ENCODE measurements around the gene DLX1.
"Not testable (repeated sequence)": the region's sequence is repeated elsewhere in the genome, so short reads cannot be mapped to it uniquely, and the experiment has no call there.

Gene DLX1

GRCh38 chr2:172107690-172108586 lies 22.6 kb downstream of the DLX1 start:
- DNase-seq (ENCODE audit: extremely low spot score, insufficient read length, low read depth) = no peak
- FAIRE-seq = no peak

GRCh38 chr2:172108587-172108930 lies 23.3 kb downstream of the DLX1 start:
- no peak for FAIRE-seq

GRCh38 chr2:172109256-172109987 lies 24.1 kb downstream of the DLX1 start:
- FAIRE-seq (no peak), DNase-seq (ENCODE audit: extremely low spot score, insufficient read length, low read depth) (no peak)

More at GRCh38 chr2:172108587-172108930, 23.3 kb downstream of the DLX1 start:
- no peak for DNase-seq (ENCODE audit: extremely low spot score, insufficient read length, low read depth)

DNA sequence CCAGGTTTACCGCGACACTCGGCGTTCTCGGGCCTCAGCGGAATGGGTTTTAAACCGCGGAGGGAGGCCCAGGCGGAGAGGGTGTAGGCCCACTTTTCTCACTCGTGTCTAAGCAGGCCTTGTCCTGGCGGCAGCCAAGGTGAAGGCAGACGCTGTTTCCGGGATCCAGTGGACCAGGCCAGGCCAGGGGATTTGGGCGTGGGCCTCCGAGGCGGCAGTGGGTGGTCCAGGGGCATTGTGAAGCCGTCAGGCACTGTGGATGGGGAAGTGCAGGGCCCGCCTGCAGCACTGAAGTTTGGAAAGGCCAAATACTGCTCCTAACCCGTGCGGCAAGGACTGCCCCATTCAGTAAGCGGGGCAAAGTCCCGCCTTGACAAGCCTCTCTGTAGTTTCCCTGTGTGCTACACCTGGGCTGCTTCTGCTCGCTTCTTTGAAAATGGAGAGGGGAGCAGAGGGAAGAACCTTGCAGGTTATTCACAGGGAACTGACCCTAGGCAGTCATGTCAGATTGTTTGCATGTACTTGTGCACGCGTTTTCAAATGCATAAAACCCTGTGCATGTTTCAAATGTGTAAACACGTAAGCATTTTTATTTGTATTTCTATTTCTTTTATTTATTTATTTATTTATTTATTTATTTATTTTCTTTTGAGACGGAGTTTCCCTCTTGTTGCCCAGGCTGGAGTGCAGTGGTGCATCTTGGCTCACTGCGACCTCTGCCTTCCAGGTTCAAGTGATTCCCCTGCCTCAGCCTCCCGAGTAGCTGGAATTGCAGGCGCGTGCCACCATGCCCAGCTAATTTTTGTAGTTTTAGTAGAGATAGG lies 24.9 kb downstream of the DLX1 start:
- FAIRE-seq (no peak), DNase-seq (ENCODE audit: extremely low spot score, insufficient read length, low read depth) (no peak)

DNA sequence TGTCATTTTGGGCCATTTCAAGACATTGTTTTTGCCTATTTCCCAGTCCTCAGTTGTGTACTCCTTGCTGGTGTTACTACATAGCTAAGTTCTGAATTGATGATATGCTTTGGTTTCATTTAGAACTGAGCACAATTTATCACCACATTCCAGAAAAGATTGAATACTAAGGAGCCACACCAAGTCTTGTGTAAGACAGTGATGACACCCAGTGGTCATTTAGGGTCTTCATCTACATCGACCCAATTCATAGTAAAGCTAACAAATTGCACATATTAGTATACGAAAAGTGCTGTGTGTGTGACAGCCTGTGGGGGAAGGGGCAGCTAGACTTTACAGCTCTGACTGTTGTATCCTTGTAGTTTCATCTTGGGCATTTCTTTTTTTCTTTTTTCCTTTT lies 28.3 kb downstream of the DLX1 start:
- FAIRE-seq = no peak
- no peak for DNase-seq (ENCODE audit: extremely low spot score, insufficient read length, low read depth)

DNA sequence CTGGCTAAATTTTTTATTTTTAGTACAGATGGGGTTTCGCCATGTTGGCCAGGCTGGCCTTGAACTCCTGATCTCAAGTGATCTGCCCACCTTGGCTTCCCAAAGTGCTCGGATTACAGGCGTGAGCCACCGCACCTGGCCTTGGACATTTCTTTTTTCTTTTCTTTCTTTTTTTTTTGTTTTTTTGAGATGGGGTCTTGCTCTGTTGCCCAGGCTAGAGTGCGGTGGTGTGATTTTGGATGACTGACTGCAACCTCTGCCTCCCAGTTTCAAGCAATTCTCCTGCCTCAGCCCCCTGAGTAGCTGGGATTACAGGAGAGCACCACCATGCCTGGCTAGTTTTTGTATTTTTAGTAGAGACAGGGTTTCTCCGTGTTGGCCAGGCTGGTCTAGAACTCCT lies 28.9 kb downstream of the DLX1 start:
- FAIRE-seq; DNase-seq (ENCODE audit: extremely low spot score, insufficient read length, low read depth): not testable (repeated sequence)

GRCh38 chr2:172114579-172114978 lies 29.3 kb downstream of the DLX1 start:
- DNase-seq (ENCODE audit: extremely low spot score, insufficient read length, low read depth) = no peak
- FAIRE-seq = no peak

- DNase-seq (ENCODE audit: extremely low spot score, insufficient read length, low read depth) (no peak), FAIRE-seq (no peak)
Measured at GRCh38 chr2:172116107-172116506, 30.8 kb downstream of the DLX1 start.

DNA sequence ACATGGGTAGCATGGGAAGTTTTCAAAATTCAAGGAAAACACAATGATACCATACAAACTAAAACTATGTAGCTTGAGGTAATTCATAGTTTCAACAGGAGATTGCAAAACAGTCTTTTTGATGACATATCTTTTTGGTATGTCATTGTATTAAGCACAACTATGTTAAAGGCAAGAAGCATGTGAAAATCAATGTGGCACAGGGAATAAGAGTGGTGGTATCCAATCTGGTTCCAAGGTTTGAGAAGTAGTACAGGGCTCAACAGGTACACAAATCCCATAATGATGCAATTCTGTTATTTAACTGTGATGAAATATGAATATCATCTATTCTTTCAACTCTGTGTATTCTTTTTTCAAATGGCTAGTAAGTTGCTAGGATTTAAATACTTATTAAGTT lies 33.8 kb downstream of the DLX1 start:
- no peak for FAIRE-seq
- DNase-seq (ENCODE audit: extremely low spot score, insufficient read length, low read depth) = no peak

DNA sequence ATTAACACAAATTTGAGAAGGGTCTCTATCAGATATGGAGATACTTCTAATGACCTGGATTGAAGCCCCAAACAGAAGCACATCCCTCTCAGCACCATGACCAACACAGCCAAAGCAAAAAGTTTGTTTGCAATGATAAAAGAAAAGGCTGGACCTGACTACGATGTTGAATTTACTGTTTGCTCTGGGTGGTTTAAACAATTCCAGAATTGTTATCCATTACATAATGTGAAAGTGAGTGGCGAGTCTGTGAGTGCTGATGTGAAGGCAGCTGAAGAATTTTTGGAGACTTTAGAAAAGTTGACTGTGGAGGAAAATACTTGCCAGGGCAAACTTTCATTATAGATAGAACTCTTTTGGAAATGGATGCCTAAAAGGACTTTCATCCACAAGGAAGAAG lies 34.8 kb downstream of the DLX1 start:
- FAIRE-seq (no peak), DNase-seq (ENCODE audit: extremely low spot score, insufficient read length, low read depth) (no peak)

DNA sequence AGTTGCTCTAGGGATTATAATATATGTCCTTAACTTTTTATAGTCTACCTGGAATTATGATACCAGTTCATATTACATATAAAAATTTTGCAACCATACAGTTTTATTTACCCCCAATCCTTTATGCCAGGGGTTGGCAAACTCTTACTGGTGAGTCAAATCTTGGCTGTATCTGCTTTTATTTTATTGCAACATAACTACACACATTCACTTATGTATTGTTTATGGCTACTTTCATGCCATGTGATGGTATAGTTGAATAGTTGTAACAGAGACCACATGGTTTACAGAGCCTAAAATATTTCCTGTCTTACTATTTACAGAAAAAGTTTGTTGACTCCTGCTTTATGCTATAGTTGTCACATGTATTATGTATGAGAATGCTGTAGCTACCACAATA lies 43.2 kb downstream of the DLX1 start:
- DNase-seq (ENCODE audit: extremely low spot score, insufficient read length, low read depth) (no peak), FAIRE-seq (no peak)

DNA sequence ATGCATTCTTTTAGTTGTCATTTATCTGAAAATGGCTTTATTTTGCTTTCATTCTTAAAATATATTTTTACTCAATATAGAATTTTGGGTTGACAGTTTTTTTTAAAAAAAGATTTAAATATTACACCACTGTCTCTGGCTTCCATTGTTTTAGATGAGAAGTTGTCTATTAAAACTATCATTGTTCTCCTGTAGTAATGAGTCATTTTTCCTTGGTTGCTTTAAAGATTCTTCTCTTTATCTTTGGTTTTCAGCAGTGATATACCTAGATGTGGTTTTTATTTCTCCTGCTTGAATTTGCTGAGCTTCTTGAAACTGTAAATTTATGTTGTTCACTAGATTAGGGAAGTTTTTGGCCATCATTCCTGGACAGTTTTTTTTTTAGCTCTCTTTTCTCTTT lies 44.1 kb downstream of the DLX1 start:
- DNase-seq (ENCODE audit: extremely low spot score, insufficient read length, low read depth) (no peak), FAIRE-seq (no peak)

DNA sequence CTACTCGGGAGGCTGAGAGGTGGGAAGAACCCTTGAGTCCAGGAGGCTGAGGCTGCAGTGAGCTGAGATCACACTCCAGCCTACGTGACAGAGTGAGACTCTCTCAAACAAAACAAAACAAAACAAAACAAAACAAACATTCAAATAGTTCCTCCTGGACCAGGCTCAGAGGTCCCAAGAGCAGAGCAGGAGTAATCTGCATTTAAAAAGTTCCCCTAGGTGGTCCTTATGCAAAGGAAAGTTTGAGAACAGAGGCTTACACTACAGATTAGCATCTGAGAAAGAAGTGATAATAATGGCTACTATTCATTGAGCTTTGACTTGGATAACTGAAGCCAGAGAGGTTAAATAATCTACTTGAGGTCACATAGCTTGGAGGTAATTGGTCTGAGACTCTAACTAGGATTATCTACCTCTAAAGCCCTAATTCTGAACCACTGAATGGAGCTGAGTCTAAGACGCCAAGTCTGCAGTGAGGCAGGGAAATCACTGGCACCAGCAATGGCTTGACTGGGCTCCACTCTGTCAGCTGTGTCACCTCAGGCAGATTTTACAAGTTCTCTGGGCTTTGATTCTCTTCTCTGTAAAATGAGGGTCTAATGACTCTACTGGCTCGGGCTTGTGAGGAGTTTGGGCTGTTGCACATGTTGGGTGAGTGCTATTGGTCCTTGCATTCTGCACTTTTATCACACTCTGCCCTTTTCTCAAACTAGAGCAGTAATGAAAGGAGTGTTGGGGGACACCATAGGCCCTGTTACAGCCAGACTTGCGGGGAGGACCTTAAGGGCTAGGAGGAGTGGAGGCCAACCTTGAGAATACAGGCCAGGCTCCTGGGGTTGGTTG lies 46.6 kb downstream of the DLX1 start:
- no peak for DNase-seq (ENCODE audit: extremely low spot score, insufficient read length, low read depth)
- FAIRE-seq = no peak

- FAIRE-seq (no peak), DNase-seq (ENCODE audit: extremely low spot score, insufficient read length, low read depth) (no peak)
Measured at GRCh38 chr2:172134270-172134669, 49.0 kb downstream of the DLX1 start.

- DNase-seq (ENCODE audit: extremely low spot score, insufficient read length, low read depth) (no peak), FAIRE-seq (no peak)
Measured at GRCh38 chr2:172135446-172135845, 50.1 kb downstream of the DLX1 start.

GRCh38 chr2:172137109-172137508 lies 51.8 kb downstream of the DLX1 start:
- DNase-seq (ENCODE audit: extremely low spot score, insufficient read length, low read depth) = no peak
- no peak for FAIRE-seq

DNA sequence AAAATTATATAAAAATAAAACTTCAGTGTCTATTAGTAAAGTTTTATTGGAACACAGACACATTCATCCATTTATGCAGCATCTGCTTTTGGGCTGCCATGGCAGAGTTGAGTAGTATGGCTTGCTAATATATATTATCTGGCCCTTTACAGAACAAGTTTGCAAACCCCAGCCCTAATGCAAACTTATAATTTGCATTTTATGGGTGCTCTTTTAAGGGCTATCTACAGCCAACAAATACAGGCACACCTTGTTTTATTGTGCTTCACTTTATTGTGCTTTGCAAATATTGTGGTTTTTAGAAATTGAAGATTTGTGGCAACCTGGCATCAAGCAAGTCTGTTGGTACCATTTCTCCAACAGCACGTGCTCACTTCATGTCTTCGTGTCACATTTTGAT lies 52.6 kb downstream of the DLX1 start:
- FAIRE-seq (no peak), DNase-seq (ENCODE audit: extremely low spot score, insufficient read length, low read depth) (no peak)

DNA sequence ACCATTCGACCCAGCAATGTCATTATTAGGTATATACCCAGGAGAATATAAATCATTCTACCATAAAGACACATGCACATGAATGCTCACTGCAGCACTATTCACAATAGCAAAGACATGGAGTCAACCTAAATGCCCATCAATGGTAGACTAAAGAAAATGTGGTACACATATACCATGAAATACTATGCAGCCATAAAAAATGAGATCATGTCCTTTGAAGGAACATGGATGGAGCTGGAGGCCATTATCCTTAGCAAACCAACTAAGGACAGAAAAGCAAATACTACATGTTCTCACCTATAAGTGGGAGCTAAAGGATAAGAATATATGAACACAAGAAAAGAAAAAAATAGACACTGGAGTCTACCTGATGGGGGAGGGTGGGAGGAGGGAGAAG lies 53.4 kb downstream of the DLX1 start:
- not testable (repeated sequence) for FAIRE-seq; DNase-seq (ENCODE audit: extremely low spot score, insufficient read length, low read depth)
